ENCODE measurements around the gene SPAM1. TPM values are rescaled to one million over a fixed set of nuclear protein-coding genes. Genes with fewer than 3 reads are reported as not detected.

SPAM1 gene
- not detected in 2 replicates for total RNA-seq

GRCh38 chr7:123924941-123925340, at the start of gene SPAM1:
SPAM1 (plus strand) TSS chr7:123925241; CDS start chr7:123953571, 28,330 bp downstream.

Other genes starting within 250 kb of the SPAM1 start
- gene WASL, start 176.2 kb upstream of the SPAM1 start, total RNA-seq = 33.2 and 51.1 TPM in 2 replicates
- gene HYAL4, start 80.1 kb upstream of the SPAM1 start, total RNA-seq = under 0.01 and 0.14 TPM in 2 replicates
- not detected in 2 replicates for gene TMEM229A, start 107.8 kb downstream of the SPAM1 start, total RNA-seq